GM18519 (cell line): ENCODE measurements around the gene TBXAS1.

Experiments used
- ATAC-seq: cut with Tn5 transposase; IDR thresholded peaks from one replicate; pipeline ENCODE4 v1.9.1; 2021; ENCODE audit warnings: mild to moderate bottlenecking, moderate library complexity; ENCODE audit not compliant: unreplicated experiment, low FRiP score

The TBXAS1 gene

GRCh38 chr7:139973101-139974050 lies 144.3 kb downstream of the TBXAS1 start:
- no peak for ATAC-seq

GRCh38 chr7:139974179-139974811 lies 145.2 kb downstream of the TBXAS1 start:
- ATAC-seq: no peak

- ATAC-seq: no peak
These were observed 147.2 kb downstream of the TBXAS1 start for GRCh38 chr7:139976055-139976837.

GRCh38 chr7:139976838-139977656 lies 148.0 kb downstream of the TBXAS1 start:
- no peak for ATAC-seq

- no peak for ATAC-seq
These were observed 152.4 kb downstream of the TBXAS1 start for GRCh38 chr7:139981511-139981895.

GRCh38 chr7:139982927-139983920 lies 154.2 kb downstream of the TBXAS1 start:
- no peak for ATAC-seq

GRCh38 chr7:139984642-139985539 lies 155.8 kb downstream of the TBXAS1 start:
- ATAC-seq: no peak

DNA sequence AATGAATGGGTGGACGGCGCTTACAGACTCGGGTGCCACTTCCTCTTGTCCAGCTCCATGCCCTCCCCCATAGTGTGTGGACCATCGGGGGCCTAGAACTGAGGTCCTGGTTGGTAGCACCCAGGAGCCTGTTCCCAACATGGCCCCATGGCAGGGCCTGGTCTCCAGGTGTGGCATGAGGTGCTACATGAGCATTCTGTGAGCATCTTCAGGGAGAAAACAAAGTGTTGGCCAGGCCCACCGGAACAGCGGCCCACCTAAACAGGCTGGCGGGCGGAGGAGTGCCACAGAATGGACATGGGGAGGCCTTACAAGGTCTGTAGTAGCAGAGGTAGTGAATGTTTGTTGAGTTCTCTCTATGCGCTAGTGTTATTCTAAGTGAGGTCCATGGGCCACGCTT lies 156.7 kb downstream of the TBXAS1 start:
- no peak for ATAC-seq

- no peak for ATAC-seq
These were observed 158.8 kb downstream of the TBXAS1 start for GRCh38 chr7:139987691-139988516.

DNA sequence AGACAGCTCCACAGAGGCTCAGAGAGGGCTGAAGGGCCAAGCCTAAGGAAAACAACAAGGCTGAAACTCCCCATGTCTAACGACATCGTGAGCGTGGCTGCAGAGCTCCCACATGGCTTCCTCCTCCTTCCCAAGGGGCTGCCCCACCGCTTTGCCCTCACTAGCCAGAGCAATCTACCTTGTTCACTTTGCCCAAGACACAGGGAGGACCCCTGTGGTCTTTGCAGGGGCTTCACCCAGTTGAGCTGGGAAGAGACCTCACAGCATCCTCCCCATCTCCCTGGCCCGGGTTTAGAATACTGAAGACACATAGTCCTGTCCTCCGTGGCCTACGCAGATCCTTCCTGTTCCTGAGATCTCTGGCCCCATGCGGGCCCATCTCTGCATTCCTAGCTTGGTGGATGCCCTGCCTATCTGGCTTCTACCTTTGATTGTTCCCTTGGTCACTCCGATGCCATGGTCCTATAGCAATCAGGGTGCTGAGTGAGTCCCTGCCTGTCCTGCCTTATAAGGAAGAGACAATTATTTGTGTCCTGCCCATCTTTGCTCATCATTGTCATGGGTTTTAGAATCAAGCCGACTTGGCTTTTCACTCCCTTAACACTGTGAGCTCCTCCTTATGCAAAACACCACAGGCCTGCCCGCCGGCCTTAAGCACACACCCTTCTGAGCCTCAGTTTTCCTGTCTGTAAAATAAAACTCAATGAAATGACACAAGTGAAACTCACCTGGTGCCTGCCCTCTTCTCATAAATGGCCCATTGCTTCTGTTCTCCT lies 160.5 kb downstream of the TBXAS1 start:
- no peak for ATAC-seq

DNA sequence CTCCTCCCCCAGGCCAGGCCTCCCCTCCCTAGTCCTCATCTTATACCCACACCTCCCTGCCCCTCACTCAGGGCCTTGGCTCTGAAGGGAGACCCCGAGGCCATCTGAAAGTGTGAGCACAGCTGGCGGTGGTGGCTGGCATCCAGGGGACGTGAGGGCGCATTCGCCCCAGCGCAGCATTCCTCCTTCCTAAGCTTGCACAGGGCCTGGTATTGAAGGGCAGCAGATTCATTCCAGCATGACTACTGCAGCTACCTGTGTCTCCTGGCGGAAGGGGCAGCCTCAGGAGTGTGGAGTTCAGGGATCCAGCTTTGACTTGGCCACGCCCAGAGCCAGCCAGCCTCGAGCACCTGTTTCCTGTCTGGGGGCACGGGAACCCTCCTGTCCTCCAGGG lies 161.1 kb downstream of the TBXAS1 start:
- no peak for ATAC-seq

DNA sequence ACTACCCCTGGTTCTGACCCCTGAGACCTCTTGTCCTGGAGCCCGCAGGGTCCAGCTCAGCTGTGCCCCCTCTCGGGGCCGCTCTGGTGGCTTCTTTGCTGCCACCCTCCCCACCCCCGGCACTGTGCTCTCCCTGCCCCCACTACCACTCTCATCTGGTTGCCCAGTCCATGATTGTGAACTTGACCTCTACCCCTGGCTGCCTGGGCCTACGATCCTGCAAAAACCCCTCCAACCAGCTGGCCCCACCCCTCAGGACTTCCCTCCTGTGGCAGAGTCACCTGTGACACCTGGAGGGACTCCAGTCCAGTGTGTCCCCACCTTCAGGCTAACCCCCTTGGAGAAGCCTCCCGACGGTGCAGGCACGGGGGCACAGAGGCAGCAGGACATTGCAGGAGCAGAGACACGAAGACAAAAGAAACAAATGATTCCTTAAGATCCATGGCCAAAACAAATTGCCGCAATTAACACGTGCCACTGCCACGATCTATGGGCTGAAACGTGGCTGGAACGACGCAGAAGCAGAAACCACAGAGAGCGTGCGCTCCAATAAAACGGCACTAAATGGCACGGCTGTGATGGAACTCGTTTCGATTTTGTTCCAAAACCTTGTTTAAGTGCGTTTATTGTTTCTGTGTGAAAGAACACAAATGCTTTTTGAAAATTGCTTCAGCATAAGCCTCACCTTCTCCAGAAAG lies 161.7 kb downstream of the TBXAS1 start:
- no peak for ATAC-seq

DNA sequence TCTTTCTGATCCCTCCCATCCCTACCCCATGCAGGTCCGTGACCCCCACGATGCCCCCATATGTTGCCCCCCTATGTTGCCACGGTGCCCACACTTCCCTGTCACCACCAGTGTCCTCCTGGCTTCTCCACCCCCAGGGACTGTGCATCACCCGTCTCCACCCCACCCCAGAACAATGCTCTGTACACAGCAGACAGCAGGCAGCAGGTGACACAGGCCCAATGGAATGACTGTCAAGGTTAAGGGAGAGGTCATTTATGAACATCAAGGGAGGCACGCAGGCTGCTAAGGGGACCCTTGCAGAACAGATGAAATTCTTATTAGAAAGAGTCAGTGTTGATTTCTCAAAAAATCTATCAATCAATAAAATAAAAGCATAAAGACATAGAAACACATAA lies 162.2 kb downstream of the TBXAS1 start:
- no peak for ATAC-seq

- ATAC-seq: no peak
These were observed 162.8 kb downstream of the TBXAS1 start for GRCh38 chr7:139991911-139992310.

GRCh38 chr7:139992353-139993044 lies 163.4 kb downstream of the TBXAS1 start:
- ATAC-seq: no peak
